CD4-positive, alpha-beta T cell treated with Interleukin-21 for 1 hour (primary cell): Measurements from ENCODE around the gene SMO.
"Not testable (repeated sequence)": the region's sequence is repeated elsewhere in the genome, so short reads cannot be mapped to it uniquely, and the experiment has no call there.

ENCODE experiments used
- DNase-seq: peaks from one replicate; pipeline ENCODE4 v3.0.0-alpha.2; 2020

SMO gene

GRCh38 chr7:129169686-129170440, 18.6 kb upstream of the SMO start:
- DNase-seq: no peak

GRCh38 chr7:129170441-129171021, 17.9 kb upstream of the SMO start:
- no peak for DNase-seq

- not testable (repeated sequence) for DNase-seq
Measured at GRCh38 chr7:129173861-129174260, 14.6 kb upstream of the SMO start.

GRCh38 chr7:129176916-129177710, 11.3 kb upstream of the SMO start:
- DNase-seq: no peak

DNA sequence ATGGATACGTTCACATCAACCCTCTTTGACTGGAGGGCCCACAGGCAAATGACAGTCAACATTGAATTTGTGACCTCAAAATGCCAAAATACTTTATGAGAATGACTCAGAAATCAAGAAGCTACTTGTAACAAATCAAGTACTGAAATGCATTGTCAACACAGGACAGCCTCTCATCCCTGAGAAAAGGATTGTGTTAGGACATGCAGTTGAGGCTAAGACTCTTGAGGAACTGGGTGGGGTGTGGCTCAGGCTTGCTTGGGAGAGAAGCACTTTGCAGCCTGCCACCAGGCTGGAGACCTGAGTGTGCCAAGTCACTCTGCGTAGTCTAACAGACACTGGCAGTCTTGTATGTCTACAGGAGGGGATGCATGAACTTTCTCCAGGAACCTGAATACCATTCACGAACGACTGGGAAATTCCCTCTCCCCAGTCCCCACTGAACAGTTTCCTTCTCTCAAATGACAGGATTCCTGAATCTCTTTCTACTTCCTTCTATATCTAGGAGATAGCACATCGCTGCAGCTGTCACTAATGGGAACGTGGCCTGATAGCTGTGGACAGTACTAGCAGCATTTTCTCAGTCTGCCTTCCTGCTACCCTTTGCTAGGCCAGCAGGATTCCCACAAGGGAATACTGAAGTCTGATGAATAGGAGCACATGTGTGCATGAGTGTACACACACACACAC, 3.3 kb upstream of the SMO start:
- DNase-seq: no peak

DNA sequence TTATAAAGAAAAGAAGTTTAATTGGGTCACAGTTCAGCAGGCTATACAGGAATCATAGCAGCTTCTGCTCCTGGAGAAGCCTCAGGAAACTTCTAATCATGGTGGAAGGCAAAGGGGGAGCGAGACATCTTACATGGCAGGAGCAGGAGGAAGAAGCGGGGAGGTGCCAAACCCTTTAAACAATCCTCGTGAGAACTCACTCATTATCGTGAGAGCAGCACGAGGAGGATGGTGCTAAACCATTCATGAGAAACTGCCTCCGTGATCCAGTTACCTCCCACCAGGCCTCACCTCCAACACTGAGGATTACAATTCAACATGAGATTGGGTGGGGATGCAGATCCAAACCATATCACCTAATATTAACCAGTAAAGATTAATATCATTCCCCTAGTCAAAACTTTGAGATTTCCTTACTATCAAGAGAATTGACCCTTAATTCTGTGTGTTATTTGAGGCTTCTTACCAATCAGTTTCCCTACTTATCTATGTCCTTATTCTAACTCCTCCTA, 1.6 kb upstream of the SMO start:
- DNase-seq: no peak

DNA sequence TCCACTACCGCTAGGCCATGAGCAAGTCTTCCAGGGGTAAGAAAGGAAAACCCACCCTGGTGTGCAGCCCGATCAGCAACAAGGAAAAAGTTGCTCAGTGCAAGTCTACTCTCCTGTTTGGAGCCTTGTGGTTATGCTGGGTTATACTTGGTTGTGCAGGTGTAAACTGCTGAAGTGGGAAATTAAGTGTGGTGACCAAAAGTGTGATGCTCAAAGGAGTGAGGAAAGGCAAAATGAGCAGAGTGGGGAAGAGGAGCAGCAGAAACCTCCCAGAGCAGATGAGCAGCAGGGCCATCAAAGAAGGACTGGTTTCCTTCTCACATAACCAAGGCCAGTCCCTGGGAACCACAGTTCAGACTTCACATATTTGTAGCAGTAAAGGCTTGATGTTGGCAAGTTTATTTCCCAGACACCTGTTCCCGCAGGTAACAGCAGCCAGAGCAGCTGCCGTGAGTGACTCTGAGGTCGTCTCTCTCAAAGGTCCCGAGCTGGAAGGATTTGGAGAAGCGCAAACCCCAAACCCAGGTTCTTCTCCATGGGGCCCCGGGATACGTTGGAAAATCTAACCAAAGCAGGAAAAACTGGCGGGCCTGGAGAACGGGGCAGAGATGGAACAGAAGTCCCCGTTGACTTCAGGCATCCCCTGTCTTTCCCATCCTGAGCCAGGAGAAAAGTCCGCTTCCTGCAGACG, 607 bp upstream of the SMO start:
- no peak for DNase-seq

DNA sequence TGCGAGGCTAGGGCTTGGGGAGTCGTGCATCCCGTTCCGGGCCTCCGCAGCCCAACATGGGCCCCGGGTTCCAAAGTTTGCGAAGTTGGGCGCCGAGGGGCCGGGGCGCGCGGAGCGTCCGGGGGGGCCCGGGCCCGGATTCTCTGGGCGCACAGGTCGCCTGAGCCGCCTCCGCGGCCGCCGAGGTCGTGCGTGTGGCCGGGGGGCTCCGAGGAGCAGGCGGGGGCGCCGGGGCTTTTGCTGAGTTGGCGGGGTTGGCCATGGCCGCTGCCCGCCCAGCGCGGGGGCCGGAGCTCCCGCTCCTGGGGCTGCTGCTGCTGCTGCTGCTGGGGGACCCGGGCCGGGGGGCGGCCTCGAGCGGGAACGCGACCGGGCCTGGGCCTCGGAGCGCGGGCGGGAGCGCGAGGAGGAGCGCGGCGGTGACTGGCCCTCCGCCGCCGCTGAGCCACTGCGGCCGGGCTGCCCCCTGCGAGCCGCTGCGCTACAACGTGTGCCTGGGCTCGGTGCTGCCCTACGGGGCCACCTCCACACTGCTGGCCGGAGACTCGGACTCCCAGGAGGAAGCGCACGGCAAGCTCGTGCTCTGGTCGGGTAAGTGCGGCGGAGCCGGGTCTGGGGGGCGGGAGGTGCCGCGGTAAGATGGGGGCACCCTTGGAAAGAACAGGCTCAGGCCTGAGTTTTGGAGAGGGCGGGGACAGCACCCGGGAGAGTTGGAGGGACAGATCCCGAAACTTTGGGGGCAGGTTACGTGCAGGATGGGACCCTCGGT, 643 bp downstream of the SMO start:
- no peak for DNase-seq

- DNase-seq: no peak
Measured at GRCh38 chr7:129189661-129190310, 1.4 kb downstream of the SMO start.

DNA sequence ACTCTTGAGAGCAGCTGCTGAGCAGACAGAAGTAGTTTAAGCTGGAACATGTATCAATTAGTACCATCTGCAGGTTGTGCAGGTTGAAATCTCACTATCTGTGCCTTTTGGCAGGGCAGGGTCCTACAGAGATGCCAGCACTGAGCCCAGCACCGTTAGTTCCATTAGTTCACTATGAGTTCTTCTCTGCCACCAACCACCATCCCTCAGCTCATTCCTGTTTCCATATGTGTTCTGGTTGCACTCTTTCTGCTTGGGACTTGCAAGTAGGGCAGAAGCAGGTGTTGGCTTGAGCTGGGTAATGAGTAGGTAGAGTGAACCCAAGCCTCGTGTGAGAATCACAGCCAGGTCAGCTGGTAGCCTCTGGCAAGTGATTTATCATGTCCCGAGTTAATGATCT, 2.8 kb downstream of the SMO start:
- DNase-seq: no peak

DNA sequence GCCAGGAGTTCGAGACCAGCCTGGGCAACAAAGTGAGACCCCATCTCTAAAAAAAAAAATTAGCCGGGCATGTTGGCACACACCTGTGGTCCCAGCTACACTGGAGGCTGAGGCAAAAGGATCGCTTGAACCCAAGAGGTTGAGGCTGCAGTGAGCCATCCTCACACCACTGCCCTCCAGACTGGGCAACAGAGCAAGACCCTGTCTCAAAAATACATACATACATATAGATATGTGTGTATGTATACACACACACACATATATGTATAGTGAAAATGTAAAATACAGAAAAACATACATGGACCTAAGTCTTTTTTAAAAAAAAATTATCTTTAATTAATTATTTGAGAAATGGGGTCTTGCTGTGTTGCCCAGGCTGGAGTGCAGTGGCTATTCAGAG, 5.5 kb downstream of the SMO start:
- no peak for DNase-seq

DNA sequence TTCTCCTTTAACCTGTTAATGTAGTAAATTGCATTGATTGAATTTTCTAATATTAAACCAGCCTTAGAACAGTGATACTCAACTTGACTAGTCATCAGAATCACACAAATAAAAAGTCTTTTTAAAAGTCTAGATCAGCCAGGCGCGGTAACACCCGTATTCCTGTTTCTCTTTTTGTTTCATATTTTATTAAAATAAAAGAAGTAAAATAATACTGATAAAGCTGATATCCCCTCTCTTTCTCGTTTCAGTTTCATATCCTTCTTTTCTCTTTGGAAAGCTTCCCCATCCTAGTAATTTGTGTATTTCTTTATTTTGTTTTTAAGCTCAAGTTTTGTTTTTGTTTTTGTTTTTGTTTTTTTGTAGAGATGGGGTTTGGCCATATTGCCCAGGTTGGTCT, 9.3 kb downstream of the SMO start:
- DNase-seq: no peak

GRCh38 chr7:129199406-129199805, 11.0 kb downstream of the SMO start:
- DNase-seq: no peak

GRCh38 chr7:129202058-129202777, 13.8 kb downstream of the SMO start:
- no peak for DNase-seq

- DNase-seq: no peak
Measured at GRCh38 chr7:129203050-129203741, 14.8 kb downstream of the SMO start.

DNA sequence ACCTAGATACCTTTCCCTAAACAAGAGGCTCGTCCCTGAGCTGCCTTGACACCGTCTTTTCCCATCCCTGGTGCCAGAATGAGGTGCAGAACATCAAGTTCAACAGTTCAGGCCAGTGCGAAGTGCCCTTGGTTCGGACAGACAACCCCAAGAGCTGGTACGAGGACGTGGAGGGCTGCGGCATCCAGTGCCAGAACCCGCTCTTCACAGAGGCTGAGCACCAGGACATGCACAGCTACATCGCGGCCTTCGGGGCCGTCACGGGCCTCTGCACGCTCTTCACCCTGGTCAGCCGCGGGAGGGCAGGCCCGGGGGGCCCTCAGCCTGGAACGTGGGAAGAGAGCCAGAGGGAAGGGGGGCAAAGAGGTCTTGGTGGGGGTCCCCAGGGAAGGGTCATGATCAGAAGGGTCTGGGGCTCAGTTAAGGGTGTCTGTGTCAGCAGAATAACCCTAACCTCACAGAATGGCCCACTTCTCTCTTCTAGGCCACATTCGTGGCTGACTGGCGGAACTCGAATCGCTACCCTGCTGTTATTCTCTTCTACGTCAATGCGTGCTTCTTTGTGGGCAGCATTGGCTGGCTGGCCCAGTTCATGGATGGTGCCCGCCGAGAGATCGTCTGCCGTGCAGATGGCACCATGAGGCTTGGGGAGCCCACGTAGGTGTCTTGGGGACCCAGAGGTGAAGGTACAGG, 16.8 kb downstream of the SMO start:
- DNase-seq: no peak

DNA sequence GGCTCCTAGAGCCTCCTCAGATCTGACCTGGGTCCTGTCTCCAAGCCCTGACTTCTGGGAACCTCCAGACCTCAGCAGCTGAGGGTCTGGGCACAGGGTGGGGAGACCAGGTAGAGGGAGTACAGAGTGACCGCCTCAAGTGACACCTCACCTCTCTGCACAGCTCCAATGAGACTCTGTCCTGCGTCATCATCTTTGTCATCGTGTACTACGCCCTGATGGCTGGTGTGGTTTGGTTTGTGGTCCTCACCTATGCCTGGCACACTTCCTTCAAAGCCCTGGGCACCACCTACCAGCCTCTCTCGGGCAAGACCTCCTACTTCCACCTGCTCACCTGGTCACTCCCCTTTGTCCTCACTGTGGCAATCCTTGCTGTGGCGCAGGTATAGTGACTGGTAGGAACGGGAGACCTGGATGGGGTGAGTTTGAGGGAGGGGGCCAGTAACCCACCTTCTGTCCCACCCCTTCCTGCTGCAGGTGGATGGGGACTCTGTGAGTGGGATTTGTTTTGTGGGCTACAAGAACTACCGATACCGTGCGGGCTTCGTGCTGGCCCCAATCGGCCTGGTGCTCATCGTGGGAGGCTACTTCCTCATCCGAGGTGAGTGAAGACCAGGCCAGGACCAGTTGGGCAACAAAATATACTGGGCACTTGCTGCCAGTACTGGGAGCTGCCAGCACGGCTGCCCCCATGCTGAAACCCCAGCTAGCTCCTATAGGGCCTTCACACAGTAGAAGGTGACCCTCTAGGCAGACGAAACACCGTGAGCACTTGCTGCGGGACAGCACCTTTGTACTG, 17.8 kb downstream of the SMO start:
- no peak for DNase-seq

DNA sequence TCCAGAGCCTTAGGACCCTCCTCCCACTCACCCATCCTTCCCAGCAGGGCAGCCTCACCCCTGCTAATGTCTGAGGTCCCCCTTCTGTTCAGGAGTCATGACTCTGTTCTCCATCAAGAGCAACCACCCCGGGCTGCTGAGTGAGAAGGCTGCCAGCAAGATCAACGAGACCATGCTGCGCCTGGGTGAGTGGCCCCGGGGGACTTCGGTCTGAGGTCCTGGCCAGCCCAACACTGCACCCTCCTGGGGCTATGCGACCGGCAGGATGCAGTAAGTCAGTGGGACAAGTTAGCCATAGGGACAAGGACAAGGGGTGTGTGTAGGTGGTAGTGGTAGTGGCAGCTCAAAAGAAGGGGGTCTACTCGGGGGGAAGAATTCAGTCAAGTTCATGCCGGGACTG, 20.2 kb downstream of the SMO start:
- no peak for DNase-seq
